ENCODE measurements around the gene SATB2. TPM values are rescaled to one million over a fixed set of nuclear protein-coding genes. Genes with fewer than 3 reads are reported as not detected.

Gene SATB2
- total and polyA plus RNA-seq, 10 donors, result 0.39 to 3.0 (median 2.6) TPM

GRCh38 chr2:199468561-199469513, 11.1 kb upstream of the SATB2 start:
- DNase-seq, result no peak
- peak overlapping the region in 1 of 8 donors; percentile 41 for H3K4me3 ChIP-seq

GRCh38 chr2:199467066-199467822, 9.5 kb upstream of the SATB2 start:
- H3K36me3 ChIP-seq, result no peaks in the 10 kb centered on the region
- no peak overlapping the region for H3K27ac ChIP-seq
- peaks cover 0 to 15% (median 0%) of the 10 kb centered on the region in 8 donors for H3K9me3 ChIP-seq
- peaks cover 11 to 63% (median 60%) of the 10 kb centered on the region in 6 donors for H3K4me1 ChIP-seq
- H3K4me3 ChIP-seq, result no peak overlapping the region
- TF ChIP-seq POLR2AphosphoS5 (IDR thresholded peaks at IDR 0.05), result no peak
- no peak for DNase-seq
- intact Hi-C loops (cut with DNase I; ENCODE audit: low total_unique reads), result no loop called here
- peaks cover 49 to 100% (median 99%) of the 10 kb centered on the region in 7 donors for H3K27me3 ChIP-seq (replicated peaks in 1 of 7)
- WGBS, 5 donors, result 10 to 19% (median 11%) methylated on average over 19 to 23 of the region's 23 CpGs

More at GRCh38 chr2:199468561-199469513, 11.1 kb upstream of the SATB2 start:
- 5 to 9% (median 7%) methylated on average over 54 to 55 of the region's 55 CpGs for WGBS, 5 donors
- Histone ChIP-seq H3K36me3 (no peaks in the 10 kb centered on the region), H3K27ac (no peak overlapping the region), H3K4me1 (peaks cover 3 to 47% (median 45%) of the 10 kb centered on the region in 6 donors), H3K9me3 (peaks cover 0 to 9% (median 0%) of the 10 kb centered on the region in 8 donors), H3K27me3 (replicated peaks in 1 of 7) (peaks cover 39 to 100% (median 95%) of the 10 kb centered on the region in 7 donors)
- TF ChIP-seq CTCF (IDR thresholded peaks at IDR 0.05 in 8 of 11, conservative IDR thresholded peaks at IDR 0.05 in 3 of 11), result no peak
- TF ChIP-seq POLR2AphosphoS5 (IDR thresholded peaks at IDR 0.05), result no peak
- TF ChIP-seq POLR2A (IDR thresholded peaks at IDR 0.05), result no peak
- intact Hi-C loops (cut with DNase I; ENCODE audit: low total_unique reads), result no loop called here

GRCh38 chr2:199466692-199467065, 8.9 kb upstream of the SATB2 start:
- intact Hi-C loops (cut with DNase I; ENCODE audit: low total_unique reads), result no loop called here
- DNase-seq, result no peak
- peaks cover 11 to 68% (median 62%) of the 10 kb centered on the region in 6 donors for H3K4me1 ChIP-seq
- no peak for TF ChIP-seq POLR2A (IDR thresholded peaks at IDR 0.05)
- TF ChIP-seq CTCF (IDR thresholded peaks at IDR 0.05 in 8 of 11, conservative IDR thresholded peaks at IDR 0.05 in 3 of 11), result no peak
- no peak for TF ChIP-seq POLR2AphosphoS5 (IDR thresholded peaks at IDR 0.05)
- no peak overlapping the region for H3K4me3 ChIP-seq
- H3K9me3 ChIP-seq, result peaks cover 0 to 21% (median 0%) of the 10 kb centered on the region in 8 donors
- no peaks in the 10 kb centered on the region for H3K36me3 ChIP-seq
- WGBS, 5 donors, result 4 to 14% (median 8%) methylated on average over 6 of the region's 6 CpGs
- H3K27me3 ChIP-seq (replicated peaks in 1 of 7), result peaks cover 55 to 100% (median 100%) of the 10 kb centered on the region in 7 donors
- H3K27ac ChIP-seq, result no peak overlapping the region

GRCh38 chr2:199465988-199466691, 8.4 kb upstream of the SATB2 start:
- no peak for DNase-seq
- WGBS, 5 donors, result 11 to 17% (median 15%) methylated on average over 11 of the region's 11 CpGs
- intact Hi-C loops (cut with DNase I; ENCODE audit: low total_unique reads), result no loop called here
- Histone ChIP-seq H3K27me3 (replicated peaks in 1 of 7) (peaks cover 51 to 100% (median 100%) of the 10 kb centered on the region in 7 donors), H3K36me3 (no peaks in the 10 kb centered on the region), H3K4me3 (no peak overlapping the region), H3K9me3 (peaks cover 0 to 26% (median 0%) of the 10 kb centered on the region in 8 donors), H3K27ac (no peak overlapping the region), H3K4me1 (peaks cover 9 to 64% (median 57%) of the 10 kb centered on the region in 6 donors)
- TF ChIP-seq POLR2AphosphoS5 (IDR thresholded peaks at IDR 0.05), result no peak
- no peak for TF ChIP-seq CTCF (IDR thresholded peaks at IDR 0.05 in 8 of 11, conservative IDR thresholded peaks at IDR 0.05 in 3 of 11)
- TF ChIP-seq POLR2A (IDR thresholded peaks at IDR 0.05), result no peak

Data from spleen (tissue), 11 donors.